Skeletal muscle cell (primary cell): ENCODE data around the gene ZBTB16.

Experiments used
- DNase-seq: peaks from one replicate; pipeline ENCODE4 v3.0.0-alpha.2; 2010; ENCODE audit warnings: low read depth
- H3K4me3 ChIP-seq: 2 replicates; pipeline ENCODE4 v1.5.1; 2011; ENCODE audit warnings: low read depth, mild to moderate bottlenecking, control low read depth, low read length, moderate library complexity

Gene ZBTB16

GRCh38 chr11:114159320-114159719, 99.8 kb downstream of the ZBTB16 start:
- H3K4me3 ChIP-seq: no peak overlapping the region
- no peak for DNase-seq

GRCh38 chr11:114159802-114160632, 100.5 kb downstream of the ZBTB16 start:
- DNase-seq: peak; percentile 98
- H3K4me3 ChIP-seq: peak overlapping the region; percentile 30

GRCh38 chr11:114160894-114161293, 101.4 kb downstream of the ZBTB16 start:
- no peak overlapping the region for H3K4me3 ChIP-seq
- peak; percentile 74 for DNase-seq

- no peak overlapping the region for H3K4me3 ChIP-seq
These were observed 102.2 kb downstream of the ZBTB16 start for GRCh38 chr11:114161486-114162250.

GRCh38 chr11:114162719-114163123, 103.2 kb downstream of the ZBTB16 start:
- peak; percentile 100 for DNase-seq
- no peak overlapping the region for H3K4me3 ChIP-seq

More at GRCh38 chr11:114161486-114162250, 102.2 kb downstream of the ZBTB16 start:
- no peak for DNase-seq

GRCh38 chr11:114163229-114163631, 103.7 kb downstream of the ZBTB16 start:
- DNase-seq: no peak
- peak overlapping the region; percentile 2 for H3K4me3 ChIP-seq

- H3K4me3 ChIP-seq: no peak overlapping the region
These were observed 104.4 kb downstream of the ZBTB16 start for GRCh38 chr11:114163830-114164401.

GRCh38 chr11:114164546-114164945, 105.0 kb downstream of the ZBTB16 start:
- no peak for DNase-seq
- H3K4me3 ChIP-seq: no peak overlapping the region

More at GRCh38 chr11:114163830-114164401, 104.4 kb downstream of the ZBTB16 start:
- peak; percentile 71 for DNase-seq

GRCh38 chr11:114165326-114166230, 106.1 kb downstream of the ZBTB16 start:
- H3K4me3 ChIP-seq: no peak overlapping the region
- no peak for DNase-seq

- H3K4me3 ChIP-seq: no peak overlapping the region
These were observed 106.9 kb downstream of the ZBTB16 start for GRCh38 chr11:114166362-114166761.

GRCh38 chr11:114166897-114167323, 107.4 kb downstream of the ZBTB16 start:
- DNase-seq: peak; percentile 77
- H3K4me3 ChIP-seq: no peak overlapping the region

More at GRCh38 chr11:114166362-114166761, 106.9 kb downstream of the ZBTB16 start:
- DNase-seq: no peak

- H3K4me3 ChIP-seq: no peak overlapping the region
- DNase-seq: no peak
These were observed 107.8 kb downstream of the ZBTB16 start for GRCh38 chr11:114167355-114167754.

GRCh38 chr11:114167771-114168448, 108.4 kb downstream of the ZBTB16 start:
- no peak for DNase-seq
- no peak overlapping the region for H3K4me3 ChIP-seq

- H3K4me3 ChIP-seq: no peak overlapping the region
- DNase-seq: no peak
These were observed 109.2 kb downstream of the ZBTB16 start for GRCh38 chr11:114168691-114169090.

GRCh38 chr11:114169321-114169749, 109.8 kb downstream of the ZBTB16 start:
- H3K4me3 ChIP-seq: no peak overlapping the region
- DNase-seq: no peak

- no peak overlapping the region for H3K4me3 ChIP-seq
- DNase-seq: no peak
These were observed 110.3 kb downstream of the ZBTB16 start for GRCh38 chr11:114169821-114170220.

- no peak overlapping the region for H3K4me3 ChIP-seq
- DNase-seq: no peak
These were observed 110.7 kb downstream of the ZBTB16 start for GRCh38 chr11:114170226-114170625.

GRCh38 chr11:114171257-114172054, 111.9 kb downstream of the ZBTB16 start:
- no peak overlapping the region for H3K4me3 ChIP-seq
- DNase-seq: no peak
